HG02623 (cell line): Measurements from ENCODE around the gene RBM7.

Source experiments
- ATAC-seq: cut with Tn5 transposase; IDR thresholded peaks from one replicate; pipeline ENCODE4 v1.9.1; 2021; ENCODE audit warnings: moderate library complexity; ENCODE audit not compliant: unreplicated experiment

Gene RBM7

GRCh38 chr11:114396916-114397315, 3.5 kb upstream of the RBM7 start:
- no peak for ATAC-seq

GRCh38 chr11:114397349-114397982, 3.0 kb upstream of the RBM7 start:
- ATAC-seq = no peak

GRCh38 chr11:114398303-114398920, 2.1 kb upstream of the RBM7 start:
- ATAC-seq = no peak

- peak; percentile 11 for ATAC-seq
Observed at GRCh38 chr11:114399490-114400215, 813 bp upstream of the RBM7 start.

- no peak for ATAC-seq
Observed at GRCh38 chr11:114400915-114401223, 403 bp downstream of the RBM7 start.

- no peak for ATAC-seq
Observed at GRCh38 chr11:114401311-114401710, 845 bp downstream of the RBM7 start.

GRCh38 chr11:114412946-114413345, 12.5 kb downstream of the RBM7 start:
- ATAC-seq = no peak

- ATAC-seq = no peak
Observed at GRCh38 chr11:114413958-114414357, 13.5 kb downstream of the RBM7 start.

- ATAC-seq = no peak
Observed at GRCh38 chr11:114416441-114416961, 16.0 kb downstream of the RBM7 start.

GRCh38 chr11:114426280-114426679, 25.8 kb downstream of the RBM7 start:
- ATAC-seq = no peak

- no peak for ATAC-seq
Observed at GRCh38 chr11:114430290-114430689, 29.8 kb downstream of the RBM7 start.

- ATAC-seq = no peak
Observed at GRCh38 chr11:114432893-114433292, 32.4 kb downstream of the RBM7 start.

- no peak for ATAC-seq
Observed at GRCh38 chr11:114433376-114433775, 32.9 kb downstream of the RBM7 start.

GRCh38 chr11:114438303-114438702, 37.8 kb downstream of the RBM7 start:
- no peak for ATAC-seq

- peak; percentile 99 for ATAC-seq
Observed at GRCh38 chr11:114439229-114440120, 39.0 kb downstream of the RBM7 start, which contains the start of gene REXO2. REXO2 (plus strand) TSS chr11:114439467; CDS start chr11:114439529, 62 bp downstream.

- ATAC-seq = no peak
Observed at GRCh38 chr11:114440121-114440860, 39.8 kb downstream of the RBM7 start.

- no peak for ATAC-seq
Observed at GRCh38 chr11:114440971-114441763, 40.7 kb downstream of the RBM7 start.

GRCh38 chr11:114441921-114442320, 41.5 kb downstream of the RBM7 start:
- ATAC-seq = no peak

- no peak for ATAC-seq
Observed at GRCh38 chr11:114442536-114442935, 42.1 kb downstream of the RBM7 start.

GRCh38 chr11:114447444-114447843, 47.0 kb downstream of the RBM7 start:
- ATAC-seq = no peak
